Coronary artery (tissue), 2 donors: Measurements from ENCODE around the gene PHYKPL.

Experiments used
- DNase-seq: peaks from one replicate; pipeline ENCODE4 v3.0.0-alpha.2; 2017; ENCODE audit warnings: low spot score
- H3K27ac ChIP-seq, 2 donors: fragments of 200-600 bp; sonication (generic); one replicate each; pipeline ENCODE4 v1.5.1; 2016 to 2019
- H3K4me3 ChIP-seq: fragments of 200-600 bp; sonication (generic); 2 replicates; pipeline ENCODE4 v1.5.1; 2016; ENCODE audit warnings: mild to moderate bottlenecking, moderate library complexity
- CTCF ChIP-seq: fragments of 200-600 bp; sonication (generic); IDR thresholded peaks from one replicate; pipeline ENCODE4 v1.5.1; 2019; ENCODE audit warnings: antibody characterized with exemption

Gene PHYKPL

GRCh38 chr5:178187014-178187413 is 45.6 kb downstream of the PHYKPL start, which contains the start of gene GMCL2:
TSS of gene GMCL2 (minus strand) at chr5:178187371. CDS start at chr5:178187299, 72 bp downstream.
- Histone ChIP-seq H3K4me3 (no peak within 1 kb of the TSS), H3K27ac (no peak within 1 kb of the TSS)
- no peak for DNase-seq
- TF ChIP-seq CTCF = no peak

- Histone ChIP-seq H3K27ac (no peak overlapping the region), H3K4me3 (no peak overlapping the region)
- no peak for DNase-seq
- no peak for TF ChIP-seq CTCF
Measured at GRCh38 chr5:178186427-178186826, 46.2 kb downstream of the PHYKPL start.

- no peak for TF ChIP-seq CTCF
- no peak overlapping the region for H3K27ac ChIP-seq
- no peak overlapping the region for H3K4me3 ChIP-seq
- no peak for DNase-seq
Measured at GRCh38 chr5:178182158-178182876, 50.3 kb downstream of the PHYKPL start.

GRCh38 chr5:178180141-178180863 is 52.3 kb downstream of the PHYKPL start:
- no peak for DNase-seq
- no peak for TF ChIP-seq CTCF
- Histone ChIP-seq H3K4me3 (no peak overlapping the region), H3K27ac (no peak overlapping the region)

- TF ChIP-seq CTCF = no peak
- DNase-seq = no peak
- no peak overlapping the region for H3K4me3 ChIP-seq
- H3K27ac ChIP-seq = no peak overlapping the region
Measured at GRCh38 chr5:178177569-178177968, 55.0 kb downstream of the PHYKPL start.

GRCh38 chr5:178176791-178177190 is 55.8 kb downstream of the PHYKPL start:
- DNase-seq = no peak
- no peak overlapping the region for H3K27ac ChIP-seq
- no peak for TF ChIP-seq CTCF
- no peak overlapping the region for H3K4me3 ChIP-seq

GRCh38 chr5:178174456-178174855 is 58.1 kb downstream of the PHYKPL start:
- no peak overlapping the region for H3K4me3 ChIP-seq
- TF ChIP-seq CTCF = no peak
- no peak overlapping the region for H3K27ac ChIP-seq
- DNase-seq = no peak
